Left lobe of liver (tissue), 2 donors: ENCODE data around the gene RENBP. TPM values are rescaled to one million over a fixed set of nuclear protein-coding genes. Genes with fewer than 3 reads are reported as not detected.

Experiments
- ATAC-seq: fragments of 200-7000 bp; cut with Tn5 transposase; one replicate; pipeline ENCODE4 v1.9.1; 2020; ENCODE audit warnings: mild to moderate bottlenecking, moderate library complexity
- DNase-seq: peaks from one replicate; pipeline ENCODE4 v3.0.0-alpha.2; 2020; ENCODE audit warnings: low spot score
- total RNA-seq: library from RNA; stranded (reverse); gene quantifications from one replicate; pipeline ENCODE4 v1.2.1, GENCODE V29; 2021
- donor health status: DM: no; HTN: no; CAD: no; lungs with moderate emphysema.
- donor health status: DM: no; HTN: yes; CAD: no.

The RENBP gene
- total RNA-seq, 1 donor from 2014 or later, result 5.5 TPM

- no peak for DNase-seq
- peak; percentile 7 for ATAC-seq
These were observed 10.2 kb upstream of the RENBP start for GRCh38 chrX:153954558-153955227.

GRCh38 chrX:153953892-153954557 lies 9.6 kb upstream of the RENBP start:
- ATAC-seq (peak; percentile 3), DNase-seq (no peak)

- DNase-seq (no peak), ATAC-seq (peak; percentile 76)
These were observed 8.9 kb upstream of the RENBP start for GRCh38 chrX:153953342-153953830.

GRCh38 chrX:153952373-153953026 lies 8.1 kb upstream of the RENBP start:
- DNase-seq (no peak), ATAC-seq (no peak)

GRCh38 chrX:153951683-153952372 lies 7.4 kb upstream of the RENBP start:
- no peak for DNase-seq
- ATAC-seq, result no peak

GRCh38 chrX:153950127-153950526 lies 5.7 kb upstream of the RENBP start:
- ATAC-seq (peak; percentile 5), DNase-seq (no peak)

GRCh38 chrX:153948847-153949805 lies 4.7 kb upstream of the RENBP start:
- DNase-seq (no peak), ATAC-seq (no peak)

- DNase-seq (no peak), ATAC-seq (peak; percentile 4)
These were observed 3.6 kb upstream of the RENBP start for GRCh38 chrX:153948002-153948466.

GRCh38 chrX:153947009-153947769 lies 2.7 kb upstream of the RENBP start:
- peak; percentile 72 for DNase-seq
- peak; percentile 91 for ATAC-seq

- DNase-seq, result no peak
These were observed 1.8 kb upstream of the RENBP start for GRCh38 chrX:153945956-153946943.

GRCh38 chrX:153944800-153945150 lies 332 bp upstream of the RENBP start:
- DNase-seq, result no peak
- no peak for ATAC-seq

More at GRCh38 chrX:153945956-153946943, 1.8 kb upstream of the RENBP start:
- ATAC-seq, result no peak

- no peak for DNase-seq
- ATAC-seq, result no peak
These were observed 2.8 kb downstream of the RENBP start for GRCh38 chrX:153941336-153942252.

GRCh38 chrX:153939573-153939972 lies 4.9 kb downstream of the RENBP start:
- no peak for ATAC-seq

GRCh38 chrX:153938226-153938786 lies 6.1 kb downstream of the RENBP start:
- no peak for ATAC-seq

More at GRCh38 chrX:153939573-153939972, 4.9 kb downstream of the RENBP start:
- no peak for DNase-seq

GRCh38 chrX:153937056-153937455 lies 7.4 kb downstream of the RENBP start:
- no peak for ATAC-seq
- DNase-seq, result no peak

More at GRCh38 chrX:153938226-153938786, 6.1 kb downstream of the RENBP start:
- no peak for DNase-seq

GRCh38 chrX:153935326-153935851 lies 9.1 kb downstream of the RENBP start:
- ATAC-seq (peak; percentile 51), DNase-seq (no peak)
